Globus pallidus (tissue), 1 donor: ENCODE results near the gene FKBP8.

Experiments
- DNase-seq: peaks from one replicate; pipeline ENCODE4 v3.0.0-alpha.2; 2015; ENCODE audit warnings: low spot score

The FKBP8 gene

DNA sequence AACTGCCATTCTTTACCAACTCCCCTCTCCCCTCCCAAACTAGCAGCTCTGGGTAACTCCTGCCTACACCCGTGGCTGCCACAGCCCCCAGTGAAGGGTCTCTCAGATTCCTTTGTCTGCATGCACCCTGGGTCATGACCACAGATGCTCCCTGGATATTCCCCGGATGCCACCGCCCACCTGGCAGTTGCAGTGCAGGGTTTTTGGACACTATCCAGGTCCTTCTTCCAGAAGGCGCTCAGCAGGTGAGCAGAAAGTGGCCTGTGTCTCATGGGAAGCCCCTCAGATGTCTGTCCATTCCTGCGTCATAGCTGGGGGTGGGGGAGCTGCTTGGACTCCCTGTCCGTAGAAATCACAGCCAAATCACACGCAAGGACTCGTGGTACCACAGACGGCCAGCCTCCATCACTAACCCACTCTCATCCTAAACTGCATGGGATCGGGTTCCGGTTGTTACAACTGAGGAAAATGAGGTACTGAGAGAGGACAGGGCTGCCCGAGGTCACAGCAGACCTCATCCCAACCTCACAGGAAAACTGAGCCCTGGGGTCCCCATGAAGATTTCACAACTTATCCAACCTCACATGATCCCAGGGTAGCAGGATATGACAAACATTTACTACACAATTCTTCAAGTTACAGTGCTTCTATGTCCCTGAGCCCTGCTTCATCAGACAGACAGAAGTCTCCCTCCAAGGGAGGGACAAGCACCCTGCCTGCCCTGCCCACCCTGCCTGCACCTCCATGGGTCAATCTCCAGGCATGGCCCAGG lies 60.1 kb downstream of the FKBP8 start:
- no peak for DNase-seq
